ENCODE data around the gene RNF19B. TPM values are rescaled to one million over a fixed set of nuclear protein-coding genes. Genes with fewer than 3 reads are reported as not detected.
A peak's percentile ranks its signal among the peaks of the same experiment; 100 is the strongest.

RNF19B gene
- polyA plus RNA-seq, 10 donors, result 7.3 to 10.6 (median 8.6) TPM

GRCh38 chr1:32971156-32971555 is 6.5 kb upstream of the RNF19B start:
- no peak for DNase-seq

DNA sequence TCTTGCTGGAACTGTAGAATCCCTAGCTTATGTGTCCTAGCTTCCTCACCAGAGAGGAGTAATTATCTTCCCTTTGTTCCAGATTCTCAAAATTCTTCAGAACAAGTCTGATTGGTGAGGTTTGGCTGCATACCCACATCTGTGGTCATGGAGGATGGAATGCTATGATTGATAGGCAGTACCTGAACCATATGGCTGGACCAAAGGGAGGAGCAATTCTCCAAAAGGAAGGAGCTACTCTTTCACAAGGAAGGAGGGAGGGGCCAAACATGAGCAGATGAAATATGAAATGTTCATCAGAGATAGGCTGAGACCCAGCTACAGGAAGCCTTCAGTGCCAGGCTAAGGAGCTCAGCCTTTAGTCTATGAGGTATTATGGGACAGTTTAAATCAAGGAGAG is 5.0 kb upstream of the RNF19B start:
- DNase-seq, result no peak

- DNase-seq, result no peak
These were observed 3.4 kb upstream of the RNF19B start for GRCh38 chr1:32967888-32968568.

DNA sequence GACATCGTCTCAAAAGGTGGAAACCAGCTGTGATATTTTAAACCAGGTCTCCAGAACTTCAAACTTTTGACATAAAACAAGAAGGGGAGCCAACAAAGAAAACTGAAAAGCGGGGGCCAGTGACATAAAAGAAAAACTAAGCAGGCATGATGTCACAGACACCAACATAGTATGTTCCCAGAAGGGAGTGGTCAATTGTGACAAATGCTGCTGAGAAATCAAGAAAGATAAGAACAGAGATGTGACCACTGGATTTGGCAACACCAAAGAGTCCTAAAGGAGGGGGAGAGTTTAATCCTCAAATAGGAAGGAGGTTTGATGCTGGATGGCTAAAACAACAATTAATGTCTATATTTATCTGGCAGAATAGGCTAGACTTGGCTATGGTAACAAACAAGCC is 2.3 kb upstream of the RNF19B start:
- DNase-seq, result no peak

DNA sequence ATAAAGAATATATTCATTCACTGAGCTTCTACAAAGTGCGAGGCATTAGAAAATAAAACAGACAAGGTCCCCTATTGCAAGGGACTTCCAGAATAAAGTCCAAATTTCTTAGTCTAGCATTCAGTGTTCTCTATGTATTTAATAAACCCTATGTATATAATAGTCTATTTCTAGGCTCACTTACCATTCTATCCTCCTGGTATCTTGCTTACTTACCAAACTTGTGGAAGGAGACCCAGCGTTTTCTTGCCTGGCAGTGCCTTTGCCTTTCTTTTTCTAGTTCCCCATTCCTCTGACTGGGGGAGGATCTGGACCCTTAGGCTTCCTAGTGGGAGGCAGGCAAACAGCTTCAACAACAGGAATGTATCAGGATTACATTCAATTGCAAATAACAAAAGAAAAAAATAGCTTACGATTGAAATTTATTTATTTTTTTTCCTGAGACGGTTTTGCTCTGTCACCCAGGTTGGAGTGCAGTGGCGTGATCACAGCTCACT is 690 bp upstream of the RNF19B start:
- DNase-seq, result no peak

DNA sequence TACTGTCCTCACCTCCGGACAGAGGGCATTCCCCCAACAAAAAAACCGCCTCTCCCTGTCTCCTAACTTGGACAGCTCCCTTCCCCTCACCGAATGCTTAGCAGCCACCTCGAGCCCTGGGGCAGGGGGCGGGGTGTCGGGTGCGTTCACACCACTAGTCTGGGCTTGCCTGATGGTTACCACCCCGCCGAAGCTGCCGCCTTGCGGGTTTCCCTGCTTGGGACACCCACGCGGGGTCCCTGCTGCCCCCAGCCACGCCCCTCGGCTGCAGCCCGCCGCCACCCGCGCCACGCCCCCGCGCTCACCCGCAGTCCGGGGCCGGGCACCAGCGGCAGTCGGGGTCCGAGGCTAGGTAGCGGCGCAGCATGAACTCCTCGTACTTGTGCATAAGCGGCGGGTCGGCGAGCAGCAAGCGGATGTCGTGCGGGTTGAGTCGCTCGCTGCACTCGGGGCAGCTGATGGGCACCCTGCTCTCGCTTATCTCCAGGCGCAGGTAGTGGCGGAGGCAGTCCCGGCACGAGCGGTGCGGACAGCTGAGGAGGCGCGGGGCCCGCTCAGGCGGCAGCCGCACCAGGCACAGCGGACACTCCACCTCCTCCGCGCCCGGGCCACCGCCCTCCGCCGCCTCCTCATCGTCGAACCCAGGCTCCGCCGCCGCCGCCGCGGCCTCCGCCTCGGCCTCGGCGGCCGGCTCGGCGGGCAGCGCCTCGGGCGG is 706 bp downstream of the RNF19B start:
- DNase-seq, result peak in 2 of 3 donors; percentile 44 to 76

- no peak for DNase-seq
These were observed 2.2 kb downstream of the RNF19B start for GRCh38 chr1:32962248-32962896.

- DNase-seq, result no peak
These were observed 3.7 kb downstream of the RNF19B start for GRCh38 chr1:32960819-32961355.

DNA sequence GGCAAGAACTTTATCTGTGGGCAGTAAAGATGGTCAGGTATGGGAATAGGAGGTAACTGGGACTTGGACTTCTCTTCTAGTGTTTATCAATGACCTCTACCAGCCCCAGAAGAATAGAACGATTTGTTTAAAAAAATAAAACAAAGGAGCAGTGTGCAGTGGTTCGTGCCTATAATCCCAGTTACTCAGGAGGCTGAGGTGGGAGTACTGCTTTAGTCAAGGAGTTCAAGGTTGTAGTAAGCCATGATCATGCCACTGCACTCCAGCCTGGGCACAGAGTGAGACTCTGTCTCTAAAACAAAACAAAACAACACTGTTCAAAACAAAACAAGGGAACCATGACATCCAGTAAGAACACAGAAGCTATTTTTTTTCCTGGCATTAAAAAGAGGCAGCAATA is 4.3 kb downstream of the RNF19B start:
- DNase-seq, result no peak

DNA sequence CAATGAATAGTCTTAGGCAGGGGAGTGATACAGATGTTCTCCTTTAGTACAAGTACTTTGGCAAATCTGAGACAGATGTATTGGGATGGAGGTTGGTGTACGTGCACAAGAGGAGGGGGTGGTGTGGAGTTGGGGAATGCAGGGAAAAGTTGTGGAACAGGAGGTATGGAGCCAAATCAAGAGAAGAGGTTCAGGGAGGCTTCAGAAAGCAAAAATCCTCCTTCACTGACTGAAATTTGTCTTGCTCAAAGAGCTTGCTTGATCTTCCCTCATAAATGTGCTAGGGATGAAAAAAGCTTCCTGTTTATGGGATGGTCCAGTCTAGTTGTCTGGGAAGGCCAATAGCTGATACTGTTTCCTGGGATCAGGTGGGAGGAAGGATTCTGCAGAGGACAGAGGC is 5.8 kb downstream of the RNF19B start:
- no peak for DNase-seq

DNA sequence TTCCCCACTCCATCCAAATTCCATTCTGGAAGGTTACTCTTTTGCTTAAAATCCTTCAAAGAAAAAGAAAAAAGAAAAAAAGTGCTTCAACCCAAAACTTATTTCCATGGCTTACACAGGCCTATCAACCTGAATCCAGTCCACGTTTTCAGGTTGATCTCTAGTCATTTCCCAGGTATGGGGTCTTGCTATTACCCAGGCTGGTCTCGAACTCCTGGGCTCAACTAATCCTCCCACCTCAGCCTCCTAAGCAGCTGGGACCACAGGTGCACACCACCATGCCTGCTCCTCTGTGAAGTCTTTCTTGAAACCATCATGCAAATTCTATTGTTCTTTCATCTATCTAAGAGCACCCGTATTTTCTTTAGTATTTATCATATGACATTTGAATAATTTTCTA is 7.6 kb downstream of the RNF19B start:
- DNase-seq, result no peak

DNA sequence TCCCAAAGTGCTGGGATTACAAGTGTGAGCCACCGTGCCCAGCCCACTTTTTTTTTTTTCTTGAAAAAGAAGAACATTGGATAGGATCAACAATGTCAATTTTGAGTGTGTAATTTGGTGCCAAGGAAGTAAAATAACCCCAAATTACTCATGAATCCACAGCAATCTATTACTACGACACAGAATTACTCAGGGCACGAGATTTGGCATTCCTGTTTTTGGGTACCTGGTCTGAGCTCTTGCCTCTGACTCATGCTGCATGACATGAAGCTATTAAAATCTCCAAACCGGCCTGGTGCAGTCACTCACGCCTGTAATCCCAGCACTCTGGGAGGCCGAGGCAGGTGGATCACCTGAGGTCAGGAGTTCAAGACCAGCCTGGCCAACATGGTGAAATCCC is 10.4 kb downstream of the RNF19B start:
- no peak for DNase-seq

GRCh38 chr1:32953495-32953894 is 11.1 kb downstream of the RNF19B start:
- no peak for DNase-seq

GRCh38 chr1:32949519-32949918 is 15.1 kb downstream of the RNF19B start:
- DNase-seq, result no peak

- DNase-seq, result peak in 1 of 3 donors; percentile 51
These were observed 15.7 kb downstream of the RNF19B start for GRCh38 chr1:32948905-32949304.

DNA sequence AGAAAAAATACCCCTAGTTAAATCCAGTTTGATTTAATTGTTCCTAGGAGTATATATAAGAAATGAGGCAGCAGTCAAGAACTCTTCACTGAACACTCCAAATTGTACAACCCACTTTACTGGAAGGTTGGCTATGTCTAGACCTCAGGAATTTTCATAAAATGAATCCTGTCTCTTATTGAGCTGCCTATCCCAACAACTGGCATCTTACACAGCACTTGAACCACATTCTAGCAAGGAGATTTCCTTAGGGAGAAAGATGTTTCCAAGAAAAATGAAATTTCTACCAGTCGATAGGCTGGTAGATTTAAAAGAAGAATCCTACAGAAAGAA is 16.3 kb downstream of the RNF19B start:
- no peak for DNase-seq

GRCh38 chr1:32947669-32948389 is 16.8 kb downstream of the RNF19B start:
- DNase-seq, result no peak

DNA sequence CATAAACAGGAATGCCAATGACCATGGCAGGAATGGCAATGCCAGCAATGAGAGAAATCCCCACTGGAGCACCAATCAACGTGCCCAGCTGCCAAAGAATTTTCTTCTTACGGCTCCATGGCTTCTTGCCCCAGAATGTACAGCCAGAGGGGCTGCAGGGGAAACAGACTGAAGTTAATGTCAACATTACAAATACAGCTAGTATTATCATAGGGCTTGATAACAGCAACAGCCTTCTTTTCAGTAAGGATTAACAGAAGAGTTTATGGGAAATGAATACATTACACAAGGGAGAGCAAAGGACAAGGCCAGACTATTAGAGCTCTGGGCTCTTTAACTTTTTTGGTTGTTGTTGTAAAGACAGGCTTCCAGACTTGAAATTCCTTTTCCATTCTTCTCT is 18.2 kb downstream of the RNF19B start:
- DNase-seq, result no peak

GRCh38 chr1:32944180-32944579 is 20.4 kb downstream of the RNF19B start:
- DNase-seq, result no peak

DNA sequence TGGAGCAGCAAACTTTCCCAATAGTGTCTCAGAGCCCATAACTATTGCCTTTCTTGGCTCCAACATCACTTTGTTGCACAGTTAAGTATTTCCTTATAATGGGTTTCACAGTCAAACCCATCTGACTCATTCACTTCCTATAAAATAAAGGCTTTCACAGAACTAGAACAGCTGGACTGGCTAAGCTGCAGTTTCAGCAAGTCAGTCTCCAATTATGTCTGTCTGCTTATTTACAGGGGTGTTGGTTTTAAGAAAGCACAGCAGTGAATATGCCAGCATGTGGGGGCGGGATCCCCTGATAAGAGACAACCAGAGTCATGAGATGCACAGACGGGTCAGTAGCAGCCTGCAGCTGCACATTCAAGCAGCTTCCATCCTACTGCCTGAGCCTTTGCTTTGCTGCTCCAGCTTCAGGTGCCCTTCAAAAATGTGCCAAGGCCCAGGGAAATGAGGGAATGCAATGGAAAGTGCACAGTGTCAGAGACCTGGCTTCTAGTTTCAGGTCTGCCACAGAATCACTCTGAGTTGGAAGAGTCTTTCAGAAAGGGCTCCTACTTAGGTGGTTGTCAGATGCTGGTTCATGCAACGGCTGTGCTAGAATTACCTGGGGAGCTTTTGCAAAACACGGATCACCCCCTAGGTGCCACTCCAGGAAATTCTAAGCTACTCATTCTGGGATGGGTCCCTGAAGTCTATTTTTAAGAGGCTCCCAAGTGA is 24.8 kb downstream of the RNF19B start:
- peak in 2 of 3 donors; percentile 44 to 63 for DNase-seq

- DNase-seq, result no peak
These were observed 27.5 kb downstream of the RNF19B start for GRCh38 chr1:32937061-32937460.

Data from muscle of back (tissue), 11 donors.